ENCODE measurements around the gene TULP4.
"Not testable (repeated sequence)": the region's sequence is repeated elsewhere in the genome, so short reads cannot be mapped to it uniquely, and the experiment has no call there.

TULP4 gene

DNA sequence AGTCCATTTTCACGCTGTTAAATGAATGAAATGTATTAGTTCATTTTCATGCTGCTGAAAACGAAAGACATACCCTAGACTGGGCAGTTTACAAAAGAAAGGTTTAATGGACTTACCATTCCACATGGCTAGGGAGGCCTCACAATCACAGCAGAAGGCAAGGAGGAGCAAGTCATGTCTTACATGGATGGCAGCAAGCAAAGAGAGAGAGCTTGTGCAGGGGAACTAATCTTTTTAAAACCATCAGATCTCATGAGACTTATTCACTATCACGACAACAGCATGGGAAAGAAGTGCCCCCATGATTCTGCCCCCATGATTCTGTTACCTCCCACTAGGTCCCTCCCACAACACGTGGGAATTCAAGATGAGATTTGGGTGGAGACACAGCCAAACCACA lies 79.7 kb downstream of the TULP4 start:
- not testable (repeated sequence) for H3K4me3 ChIP-seq (ENCODE audit: low read depth, low read length); H3K79me2 ChIP-seq (ENCODE audit: control insufficient read depth, insufficient read depth, low read length, poor library complexity); H4K12ac ChIP-seq (ENCODE audit: low read depth, low read length); H2BK120ac ChIP-seq (ENCODE audit: insufficient read depth, low read length, poor library complexity); H4K8ac ChIP-seq (ENCODE audit: low read depth, low read length); H3K18ac ChIP-seq (ENCODE audit: low read length); H3K79me1 ChIP-seq (ENCODE audit: low read length); H3K27ac ChIP-seq (ENCODE audit: low read depth, low read length); H3K14ac ChIP-seq (ENCODE audit: low read length); H3K9me3 ChIP-seq (ENCODE audit: insufficient read depth, low read depth, low read length); DNase-seq; H2AK5ac ChIP-seq (ENCODE audit: low read length); H3K9ac ChIP-seq (ENCODE audit: low read length); H3K4me1 ChIP-seq (ENCODE audit: control insufficient read depth in 1 of 2, insufficient read depth in 2 of 2, low read length in 2 of 2); H2BK5ac ChIP-seq (ENCODE audit: low read depth, low read length, poor library complexity); H3K27me3 ChIP-seq (ENCODE audit: insufficient read depth, low read length); H3K36me3 ChIP-seq (ENCODE audit: control insufficient read depth in 1 of 2, insufficient read depth in 2 of 2, low read length in 2 of 2); H3K23ac ChIP-seq (ENCODE audit: low read length); H2AFZ ChIP-seq (ENCODE audit: insufficient read depth, low read length, poor library complexity); H3K4ac ChIP-seq (ENCODE audit: low read depth, low read length); H4K91ac ChIP-seq (ENCODE audit: low read depth, low read length); H3K4me2 ChIP-seq (ENCODE audit: low read length); H2BK12ac ChIP-seq (ENCODE audit: low read length)
- no CpG with 5 or more reads among the region's 4 CpGs for WGBS (ENCODE audit: extremely low coverage, insufficient coverage, insufficient read length)

DNA sequence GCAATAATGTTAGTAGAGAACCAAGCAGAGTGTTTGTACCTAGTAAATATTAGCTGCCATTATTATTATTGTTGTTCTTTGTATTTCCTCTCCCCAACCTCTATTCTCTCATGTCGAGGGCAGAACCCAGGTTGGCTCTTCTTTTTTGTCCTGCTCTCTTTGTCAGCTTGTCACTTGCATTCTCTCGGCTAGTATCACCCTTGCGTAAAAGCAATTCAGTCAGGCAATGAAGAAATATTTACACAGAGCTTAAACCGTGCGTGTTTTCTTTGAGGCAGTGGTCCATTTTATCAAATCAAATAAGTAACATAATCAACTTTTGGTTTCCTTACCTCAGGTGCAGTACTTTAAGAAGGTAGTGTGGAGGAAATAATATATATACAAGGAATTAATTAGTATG lies 83.9 kb downstream of the TULP4 start:
- H2AK5ac ChIP-seq (ENCODE audit: low read length): no peak overlapping the region
- no peak overlapping the region for H3K4ac ChIP-seq (ENCODE audit: low read depth, low read length)
- H3K36me3 ChIP-seq (ENCODE audit: control insufficient read depth in 1 of 2, insufficient read depth in 2 of 2, low read length in 2 of 2): peaks cover 8 to 9% of the 10 kb centered on the region in 2 experiments
- no peak overlapping the region for H3K9ac ChIP-seq (ENCODE audit: low read length)
- peaks cover 0 to 1% of the 10 kb centered on the region in 2 experiments for H3K4me1 ChIP-seq (ENCODE audit: control insufficient read depth in 1 of 2, insufficient read depth in 2 of 2, low read length in 2 of 2)
- H3K27me3 ChIP-seq (ENCODE audit: insufficient read depth, low read length): no peaks in the 10 kb centered on the region
- no peak overlapping the region for H3K27ac ChIP-seq (ENCODE audit: low read depth, low read length)
- no peak overlapping the region for H2BK12ac ChIP-seq (ENCODE audit: low read length)
- H3K79me1 ChIP-seq (ENCODE audit: low read length): no peaks in the 10 kb centered on the region
- no peak for DNase-seq
- no peak overlapping the region for H4K8ac ChIP-seq (ENCODE audit: low read depth, low read length)
- H3K23ac ChIP-seq (ENCODE audit: low read length): no peak overlapping the region
- no peak overlapping the region for H2BK120ac ChIP-seq (ENCODE audit: insufficient read depth, low read length, poor library complexity)
- no peak overlapping the region for H4K91ac ChIP-seq (ENCODE audit: low read depth, low read length)
- no peak overlapping the region for H2BK5ac ChIP-seq (ENCODE audit: low read depth, low read length, poor library complexity)
- no CpG with 5 or more reads among the region's 5 CpGs for WGBS (ENCODE audit: extremely low coverage, insufficient coverage, insufficient read length)
- no peak overlapping the region for H3K4me2 ChIP-seq (ENCODE audit: low read length)
- no peak overlapping the region for H3K14ac ChIP-seq (ENCODE audit: low read length)
- H3K4me3 ChIP-seq (ENCODE audit: low read depth, low read length): no peak overlapping the region
- H4K12ac ChIP-seq (ENCODE audit: low read depth, low read length): no peak overlapping the region
- H3K79me2 ChIP-seq (ENCODE audit: control insufficient read depth, insufficient read depth, low read length, poor library complexity): no peaks in the 10 kb centered on the region
- no peak overlapping the region for H2AFZ ChIP-seq (ENCODE audit: insufficient read depth, low read length, poor library complexity)
- H3K9me3 ChIP-seq (ENCODE audit: insufficient read depth, low read depth, low read length): peaks cover 8% of the 10 kb centered on the region
- no peak overlapping the region for H3K18ac ChIP-seq (ENCODE audit: low read length)

DNA sequence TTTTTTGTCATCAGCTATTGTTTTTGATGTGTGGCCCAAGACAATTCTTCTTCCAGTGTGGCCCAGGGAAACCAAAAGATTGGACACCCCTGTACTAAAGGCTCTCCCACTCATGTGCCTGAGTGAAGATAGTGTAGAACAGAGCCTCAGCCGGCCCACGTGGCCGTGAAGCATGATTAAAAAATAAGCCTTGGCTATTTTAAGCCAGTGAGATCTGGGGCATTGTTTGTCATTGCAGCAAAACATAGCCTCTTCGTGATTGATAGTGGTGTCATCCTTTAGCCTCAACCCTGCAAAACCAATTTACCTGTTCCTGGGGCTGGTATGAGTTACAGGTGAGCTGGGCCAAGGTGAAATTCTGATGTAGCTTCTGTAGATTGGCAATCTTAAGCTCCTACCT lies 85.3 kb downstream of the TULP4 start:
- H4K12ac ChIP-seq (ENCODE audit: low read depth, low read length): no peak overlapping the region
- no peaks in the 10 kb centered on the region for H3K27me3 ChIP-seq (ENCODE audit: insufficient read depth, low read length)
- no peak overlapping the region for H2BK120ac ChIP-seq (ENCODE audit: insufficient read depth, low read length, poor library complexity)
- no peak overlapping the region for H2BK12ac ChIP-seq (ENCODE audit: low read length)
- H4K91ac ChIP-seq (ENCODE audit: low read depth, low read length): no peak overlapping the region
- no peak overlapping the region for H2AFZ ChIP-seq (ENCODE audit: insufficient read depth, low read length, poor library complexity)
- H3K27ac ChIP-seq (ENCODE audit: low read depth, low read length): no peak overlapping the region
- no peak overlapping the region for H2BK5ac ChIP-seq (ENCODE audit: low read depth, low read length, poor library complexity)
- no peak overlapping the region for H3K9ac ChIP-seq (ENCODE audit: low read length)
- peaks cover 0 to 1% of the 10 kb centered on the region in 2 experiments for H3K4me1 ChIP-seq (ENCODE audit: control insufficient read depth in 1 of 2, insufficient read depth in 2 of 2, low read length in 2 of 2)
- no peak overlapping the region for H4K8ac ChIP-seq (ENCODE audit: low read depth, low read length)
- H3K23ac ChIP-seq (ENCODE audit: low read length): no peak overlapping the region
- H3K79me2 ChIP-seq (ENCODE audit: control insufficient read depth, insufficient read depth, low read length, poor library complexity): no peaks in the 10 kb centered on the region
- H2AK5ac ChIP-seq (ENCODE audit: low read length): no peak overlapping the region
- no peak overlapping the region for H3K4ac ChIP-seq (ENCODE audit: low read depth, low read length)
- H3K79me1 ChIP-seq (ENCODE audit: low read length): no peaks in the 10 kb centered on the region
- peaks cover 6% of the 10 kb centered on the region for H3K9me3 ChIP-seq (ENCODE audit: insufficient read depth, low read depth, low read length)
- no peak overlapping the region for H3K14ac ChIP-seq (ENCODE audit: low read length)
- no CpG with 5 or more reads among the region's 4 CpGs for WGBS (ENCODE audit: extremely low coverage, insufficient coverage, insufficient read length)
- no peak overlapping the region for H3K18ac ChIP-seq (ENCODE audit: low read length)
- H3K4me2 ChIP-seq (ENCODE audit: low read length): no peak overlapping the region
- H3K4me3 ChIP-seq (ENCODE audit: low read depth, low read length): no peak overlapping the region
- H3K36me3 ChIP-seq (ENCODE audit: control insufficient read depth in 1 of 2, insufficient read depth in 2 of 2, low read length in 2 of 2): peaks cover 6 to 9% of the 10 kb centered on the region in 2 experiments
- DNase-seq: no peak

DNA sequence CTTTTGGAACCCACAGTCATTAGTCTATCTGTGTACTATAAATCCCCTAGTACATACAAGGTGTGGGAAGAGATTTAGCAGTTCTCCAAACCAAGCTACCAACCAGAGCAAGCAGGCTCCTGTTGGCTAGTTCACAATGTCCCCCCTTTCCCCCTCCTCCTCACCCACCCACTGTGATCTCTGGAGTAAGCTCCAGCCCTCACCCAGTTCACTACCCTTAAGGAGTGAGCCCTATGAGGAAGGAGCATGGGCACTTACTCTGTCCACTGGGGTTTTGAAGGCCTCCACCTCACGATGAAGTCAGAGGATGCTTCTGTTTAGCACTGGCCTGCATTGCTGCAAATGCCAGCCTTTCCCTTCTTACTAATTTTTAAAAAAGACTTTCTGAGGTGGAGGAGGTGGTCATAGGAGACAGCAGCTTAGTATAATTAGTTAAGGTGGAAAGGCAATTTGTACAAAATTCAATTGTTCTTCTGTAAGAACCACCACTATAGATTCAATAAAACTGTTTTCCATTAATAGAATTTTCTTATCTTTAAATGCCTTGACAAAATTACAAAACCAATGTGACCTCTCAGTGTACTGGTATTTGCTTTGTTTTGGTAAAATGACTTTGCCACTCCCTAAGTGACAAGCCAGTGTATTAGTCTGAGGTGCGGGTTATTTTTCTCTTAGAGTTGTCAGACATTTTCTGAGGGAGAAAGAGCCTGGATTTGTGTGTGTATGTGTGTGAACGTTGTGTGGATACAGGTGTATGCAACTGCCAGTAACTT lies 86.2 kb downstream of the TULP4 start:
- no peak overlapping the region for H4K91ac ChIP-seq (ENCODE audit: low read depth, low read length)
- H2AK5ac ChIP-seq (ENCODE audit: low read length): no peak overlapping the region
- peaks cover 2% of the 10 kb centered on the region for H3K79me2 ChIP-seq (ENCODE audit: control insufficient read depth, insufficient read depth, low read length, poor library complexity)
- no peaks in the 10 kb centered on the region for H3K79me1 ChIP-seq (ENCODE audit: low read length)
- no peak overlapping the region for H2BK5ac ChIP-seq (ENCODE audit: low read depth, low read length, poor library complexity)
- no peak overlapping the region for H3K18ac ChIP-seq (ENCODE audit: low read length)
- H3K9me3 ChIP-seq (ENCODE audit: insufficient read depth, low read depth, low read length): peaks cover 2% of the 10 kb centered on the region
- no peak overlapping the region for H2BK120ac ChIP-seq (ENCODE audit: insufficient read depth, low read length, poor library complexity)
- H3K23ac ChIP-seq (ENCODE audit: low read length): no peak overlapping the region
- DNase-seq: peak in 1 of 2 donors; percentile 52
- WGBS (ENCODE audit: extremely low coverage, insufficient coverage, insufficient read length): no CpG with 5 or more reads among the region's 3 CpGs
- no peak overlapping the region for H3K9ac ChIP-seq (ENCODE audit: low read length)
- peaks cover 0 to 1% of the 10 kb centered on the region in 2 experiments for H3K4me1 ChIP-seq (ENCODE audit: control insufficient read depth in 1 of 2, insufficient read depth in 2 of 2, low read length in 2 of 2)
- no peak overlapping the region for H3K4me3 ChIP-seq (ENCODE audit: low read depth, low read length)
- H4K12ac ChIP-seq (ENCODE audit: low read depth, low read length): no peak overlapping the region
- H2BK12ac ChIP-seq (ENCODE audit: low read length): no peak overlapping the region
- H3K27me3 ChIP-seq (ENCODE audit: insufficient read depth, low read length): no peaks in the 10 kb centered on the region
- H2AFZ ChIP-seq (ENCODE audit: insufficient read depth, low read length, poor library complexity): no peak overlapping the region
- no peak overlapping the region for H3K4ac ChIP-seq (ENCODE audit: low read depth, low read length)
- H3K4me2 ChIP-seq (ENCODE audit: low read length): no peak overlapping the region
- H4K8ac ChIP-seq (ENCODE audit: low read depth, low read length): no peak overlapping the region
- no peak overlapping the region for H3K27ac ChIP-seq (ENCODE audit: low read depth, low read length)
- H3K36me3 ChIP-seq (ENCODE audit: control insufficient read depth in 1 of 2, insufficient read depth in 2 of 2, low read length in 2 of 2): peaks cover 1 to 4% of the 10 kb centered on the region in 2 experiments
- no peak overlapping the region for H3K14ac ChIP-seq (ENCODE audit: low read length)
